ENCODE data around the gene REG4. TPM values are rescaled to one million over a fixed set of nuclear protein-coding genes. Genes with fewer than 3 reads are reported as not detected.

REG4 gene
- total and polyA plus RNA-seq, 4 experiments from 2014 or later = 0.18 to 0.25 TPM; not detected in 2

GRCh38 chr1:119752592-119752991 lies 58.7 kb downstream of the REG4 start:
- Histone ChIP-seq H3K27ac (ENCODE audit: low read depth, low read length) (no peak overlapping the region), H3K9me3 (ENCODE audit: control insufficient read depth in 1 of 2, low read length in 2 of 2) (no peaks in the 10 kb centered on the region), H3K27me3 (ENCODE audit: insufficient read depth, low read length) (no peaks in the 10 kb centered on the region), H3K4me3 (ENCODE audit: low read length in 2 of 2) (no peak overlapping the region), H3K36me3 (ENCODE audit: insufficient read depth, low read length) (no peaks in the 10 kb centered on the region), H3K4me1 (ENCODE audit: insufficient read depth, low read length) (no peaks in the 10 kb centered on the region)
- Mint-ChIP-seq H3K27me3 (peaks cover 4 to 9% of the 10 kb centered on the region in 2 donors), H3K27ac (no peak overlapping the region), H3K4me1 (no peaks in the 10 kb centered on the region), H3K36me3 (no peaks in the 10 kb centered on the region), H3K9me3 (no peaks in the 10 kb centered on the region), H3K4me3 (no peak overlapping the region)
- DNase-seq = no peak
- intact Hi-C loops (cut with micrococcal nuclease) = no loop called here
- POLR2A ChIA-PET (ENCODE audit: partially characterized antibody) = no interaction called here
- CTCF ChIA-PET (ENCODE audit: partially characterized antibody) = interaction anchor here (2.9 kb wide), 1 partner anchor 8 kb away, joined by 18 read pairs; no protein-coding TSS in a partner anchor

GRCh38 chr1:119748040-119748439 lies 63.2 kb downstream of the REG4 start:
- ChIA-PET CTCF (ENCODE audit: partially characterized antibody) (interaction anchor here (1.8 kb wide), 1 partner anchor 10 kb away, joined by 6 read pairs; no protein-coding TSS in a partner anchor), POLR2A (ENCODE audit: partially characterized antibody) (no interaction called here)
- Histone ChIP-seq H3K36me3 (ENCODE audit: insufficient read depth, low read length) (no peaks in the 10 kb centered on the region), H3K9me3 (ENCODE audit: control insufficient read depth in 1 of 2, low read length in 2 of 2) (no peaks in the 10 kb centered on the region), H3K27me3 (ENCODE audit: insufficient read depth, low read length) (no peaks in the 10 kb centered on the region), H3K4me1 (ENCODE audit: insufficient read depth, low read length) (no peaks in the 10 kb centered on the region), H3K27ac (ENCODE audit: low read depth, low read length) (no peak overlapping the region), H3K4me3 (ENCODE audit: low read length in 2 of 2) (no peak overlapping the region)
- no peak overlapping the region for H3K27ac Mint-ChIP-seq
- peaks cover 0 to 5% of the 10 kb centered on the region in 2 donors for H3K27me3 Mint-ChIP-seq
- H3K9me3 Mint-ChIP-seq = no peaks in the 10 kb centered on the region
- H3K36me3 Mint-ChIP-seq = no peaks in the 10 kb centered on the region
- intact Hi-C loops (cut with micrococcal nuclease) = no loop called here
- H3K4me1 Mint-ChIP-seq = peaks cover 0 to 2% (median 0%) of the 10 kb centered on the region in 4 donors
- no peak for DNase-seq
- H3K4me3 Mint-ChIP-seq = no peak overlapping the region

DNA sequence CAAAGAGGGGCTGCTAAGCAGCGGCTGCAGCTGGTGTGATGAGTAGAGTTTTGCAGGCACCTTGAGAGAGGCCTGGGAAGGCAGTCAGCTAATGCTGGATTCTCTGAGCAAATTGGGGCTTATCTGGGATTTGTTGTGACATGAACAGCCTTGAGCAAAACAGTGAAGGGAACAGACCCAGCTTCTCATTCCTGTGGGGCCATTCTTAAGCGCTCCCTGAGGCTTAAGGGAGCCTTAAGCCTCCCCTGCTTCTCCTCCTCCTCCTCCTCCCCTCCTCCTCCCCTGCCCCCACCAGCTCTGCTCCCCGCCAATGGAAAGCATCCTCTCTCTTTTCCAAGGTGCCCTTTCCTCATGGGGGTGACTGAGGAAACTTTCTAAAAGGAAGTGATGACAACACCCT lies 63.8 kb downstream of the REG4 start:
- no peak for DNase-seq
- Histone ChIP-seq H3K27me3 (ENCODE audit: insufficient read depth, low read length) (no peaks in the 10 kb centered on the region), H3K36me3 (ENCODE audit: insufficient read depth, low read length) (no peaks in the 10 kb centered on the region), H3K9me3 (ENCODE audit: control insufficient read depth in 1 of 2, low read length in 2 of 2) (no peaks in the 10 kb centered on the region), H3K27ac (ENCODE audit: low read depth, low read length) (no peak overlapping the region), H3K4me1 (ENCODE audit: insufficient read depth, low read length) (no peaks in the 10 kb centered on the region), H3K4me3 (ENCODE audit: low read length in 2 of 2) (no peak overlapping the region)
- peaks cover 0 to 2% (median 0%) of the 10 kb centered on the region in 4 donors for H3K4me1 Mint-ChIP-seq
- H3K27me3 Mint-ChIP-seq = peaks cover 0 to 3% of the 10 kb centered on the region in 2 donors
- H3K4me3 Mint-ChIP-seq = no peak overlapping the region
- no peak overlapping the region for H3K27ac Mint-ChIP-seq
- CTCF ChIA-PET (ENCODE audit: partially characterized antibody) = interaction anchor here (4.8 kb wide), 1 partner anchor 12 kb away, joined by 44 read pairs; no protein-coding TSS in a partner anchor
- no peaks in the 10 kb centered on the region for H3K9me3 Mint-ChIP-seq
- POLR2A ChIA-PET (ENCODE audit: partially characterized antibody) = no interaction called here
- intact Hi-C loops (cut with micrococcal nuclease) = no loop called here
- H3K36me3 Mint-ChIP-seq = no peaks in the 10 kb centered on the region

GRCh38 chr1:119745034-119745433 lies 66.2 kb downstream of the REG4 start:
- H3K27ac Mint-ChIP-seq = no peak overlapping the region
- H3K27me3 Mint-ChIP-seq = no peaks in the 10 kb centered on the region
- Histone ChIP-seq H3K27me3 (ENCODE audit: insufficient read depth, low read length) (no peaks in the 10 kb centered on the region), H3K27ac (ENCODE audit: low read depth, low read length) (no peak overlapping the region), H3K36me3 (ENCODE audit: insufficient read depth, low read length) (no peaks in the 10 kb centered on the region), H3K4me1 (ENCODE audit: insufficient read depth, low read length) (no peaks in the 10 kb centered on the region), H3K4me3 (ENCODE audit: low read length in 2 of 2) (no peak overlapping the region), H3K9me3 (ENCODE audit: control insufficient read depth in 1 of 2, low read length in 2 of 2) (no peaks in the 10 kb centered on the region)
- intact Hi-C loops (cut with micrococcal nuclease) = no loop called here
- POLR2A ChIA-PET (ENCODE audit: partially characterized antibody) = no interaction called here
- CTCF ChIA-PET (ENCODE audit: partially characterized antibody) = interaction anchor here (1.1 to 4.8 kb wide), 7 partner anchors 8 to 454 kb away, joined by 3 to 44 read pairs (median 6); no protein-coding TSS in a partner anchor
- H3K4me1 Mint-ChIP-seq = peaks cover 0 to 2% (median 0%) of the 10 kb centered on the region in 4 donors
- no peaks in the 10 kb centered on the region for H3K9me3 Mint-ChIP-seq
- DNase-seq = no peak
- no peak overlapping the region for H3K4me3 Mint-ChIP-seq
- H3K36me3 Mint-ChIP-seq = no peaks in the 10 kb centered on the region

DNA sequence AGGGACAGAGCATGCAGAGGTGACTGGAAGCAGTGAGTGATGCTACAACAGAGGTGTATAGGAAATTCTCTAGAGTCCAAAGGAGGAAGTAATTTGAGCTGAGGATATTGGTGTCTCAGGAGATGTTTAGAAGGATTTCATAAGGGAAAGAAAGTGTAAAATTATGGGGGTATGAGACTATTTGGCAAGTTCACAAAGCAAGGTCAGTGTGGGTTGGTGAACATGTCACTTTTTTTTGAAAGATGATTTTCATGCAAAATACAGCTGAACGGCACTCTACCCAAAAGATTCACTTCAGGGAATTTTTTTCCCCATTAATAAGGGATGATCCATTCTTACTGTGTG lies 66.7 kb downstream of the REG4 start:
- CTCF ChIA-PET (ENCODE audit: partially characterized antibody) = interaction anchor here (1.1 to 4.8 kb wide), 6 partner anchors 9 to 454 kb away, joined by 3 to 44 read pairs (median 8); no protein-coding TSS in a partner anchor
- no peaks in the 10 kb centered on the region for H3K36me3 Mint-ChIP-seq

More for the DNA sequence above, 66.7 kb downstream of the REG4 start:
- no peaks in the 10 kb centered on the region for H3K36me3 ChIP-seq (ENCODE audit: insufficient read depth, low read length)
- H3K27ac ChIP-seq (ENCODE audit: low read depth, low read length) = no peak overlapping the region
- Mint-ChIP-seq H3K27ac (no peak overlapping the region), H3K27me3 (no peaks in the 10 kb centered on the region), H3K9me3 (no peaks in the 10 kb centered on the region), H3K4me1 (peaks cover 0 to 2% (median 0%) of the 10 kb centered on the region in 4 donors), H3K4me3 (no peak overlapping the region)
- no peak overlapping the region for H3K4me3 ChIP-seq (ENCODE audit: low read length in 2 of 2)
- no peaks in the 10 kb centered on the region for H3K4me1 ChIP-seq (ENCODE audit: insufficient read depth, low read length)
- intact Hi-C loops (cut with micrococcal nuclease) = no loop called here
- POLR2A ChIA-PET (ENCODE audit: partially characterized antibody) = no interaction called here
- no peak for DNase-seq
- no peaks in the 10 kb centered on the region for H3K9me3 ChIP-seq (ENCODE audit: control insufficient read depth in 1 of 2, low read length in 2 of 2)
- H3K27me3 ChIP-seq (ENCODE audit: insufficient read depth, low read length) = no peaks in the 10 kb centered on the region

Other genes starting within 250 kb of the REG4 start
- gene ZNF697, start 163.2 kb downstream of the REG4 start, total RNA-seq = under 1 TPM; 0.06 to 0.22 TPM
- not detected for gene ZNF697, start 163.2 kb downstream of the REG4 start, polyA plus RNA-seq
- 1 to 10 TPM; 1.5 to 3.1 TPM for gene PHGDH, start 99.5 kb downstream of the REG4 start, total RNA-seq
- gene PHGDH, start 99.5 kb downstream of the REG4 start, polyA plus RNA-seq = 1 to 10 TPM; 2.7 to 2.8 TPM
- gene HMGCS2, start 42.6 kb downstream of the REG4 start, total RNA-seq = not detected
- not detected for gene HMGCS2, start 42.6 kb downstream of the REG4 start, polyA plus RNA-seq
- not detected for gene ADAM30, start 85.1 kb upstream of the REG4 start, total RNA-seq
- gene ADAM30, start 85.1 kb upstream of the REG4 start, polyA plus RNA-seq = not detected